Measurements from ENCODE around the gene MRPL40. TPM values are rescaled to one million over a fixed set of nuclear protein-coding genes. Genes with fewer than 3 reads are reported as not detected.
"Not testable (repeated sequence)": the region's sequence is repeated elsewhere in the genome, so short reads cannot be mapped to it uniquely, and the experiment has no call there.

The MRPL40 gene
- total RNA-seq, 1 donor from 2014 or later, result 34.8 TPM

DNA sequence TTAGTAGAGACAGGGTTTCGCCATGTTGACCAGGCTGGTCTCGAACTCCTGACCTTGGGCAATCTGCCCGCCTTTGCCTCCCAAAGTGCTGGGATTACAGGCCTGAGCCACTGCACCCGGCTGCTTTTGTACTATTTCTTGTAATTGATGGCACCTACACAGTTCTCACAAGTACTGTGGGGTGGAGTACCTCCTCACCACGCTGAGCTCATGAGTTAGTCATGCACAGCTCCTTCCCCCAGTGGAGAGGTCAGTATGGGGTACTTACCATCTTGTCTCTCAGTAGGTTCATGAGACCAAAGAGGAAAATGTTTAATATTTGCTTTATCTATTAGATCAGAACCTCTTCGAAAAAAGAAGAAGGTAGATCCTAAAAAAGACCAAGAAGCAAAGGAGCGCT is 2.1 kb downstream of the MRPL40 start:
- Mint-ChIP-seq H3K27me3 (ENCODE audit: low read depth) (no peaks in the 10 kb centered on the region), H3K36me3 (ENCODE audit: low read depth) (peaks cover 48% of the 10 kb centered on the region), H3K9me3 (no peaks in the 10 kb centered on the region), H3K4me3 (ENCODE audit: low read depth) (peak overlapping the region; percentile 49), H3K27ac (peak overlapping the region; percentile 1), H3K4me1 (ENCODE audit: low read depth) (peaks cover 25% of the 10 kb centered on the region)
- intact Hi-C loops (cut with micrococcal nuclease), result loop anchor here (5.0 kb wide), 1 partner anchor 142 kb away; the partner anchor contains the start of gene CLTCL1
- no peak for DNase-seq (ENCODE audit: low spot score)

DNA sequence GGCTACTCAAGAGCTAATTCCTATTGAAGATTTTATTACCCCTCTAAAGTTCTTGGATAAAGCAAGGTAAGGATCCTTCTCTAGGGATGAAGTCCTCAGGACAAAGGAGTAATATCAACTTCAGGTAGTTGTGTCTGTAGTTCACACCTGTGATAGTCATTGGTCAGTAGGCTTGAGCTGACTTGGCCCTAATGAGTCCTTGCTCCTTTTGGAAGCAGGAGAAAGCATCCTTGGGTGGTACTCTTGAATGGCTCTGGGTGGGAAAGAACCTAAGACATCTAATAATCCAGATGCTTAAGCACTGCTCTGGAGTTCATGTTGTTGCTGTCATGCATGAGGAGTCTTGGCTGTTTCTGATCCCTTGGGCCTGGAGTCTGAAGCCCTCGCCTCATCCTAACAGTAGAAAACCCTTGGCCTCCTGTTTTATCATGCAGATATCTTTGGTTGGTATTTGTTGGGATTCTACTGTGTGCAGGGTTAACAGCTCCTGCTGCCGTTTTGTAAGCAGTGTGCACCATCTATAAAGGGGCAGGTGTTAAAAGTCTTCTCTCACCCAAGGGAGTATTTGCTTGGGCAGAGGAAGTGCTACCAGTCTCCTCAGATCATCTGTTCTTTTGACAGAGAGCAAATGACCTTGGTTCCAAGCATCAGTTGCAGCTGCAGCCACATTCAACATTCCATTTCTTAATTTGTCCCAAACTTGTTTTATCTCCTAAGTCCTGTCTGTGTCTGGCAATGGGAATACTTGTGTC is 2.7 kb downstream of the MRPL40 start:
- no peaks in the 10 kb centered on the region for H3K9me3 Mint-ChIP-seq
- no peak overlapping the region for H3K4me3 Mint-ChIP-seq (ENCODE audit: low read depth)
- DNase-seq (ENCODE audit: low spot score), result no peak
- H3K27me3 Mint-ChIP-seq (ENCODE audit: low read depth), result no peaks in the 10 kb centered on the region
- H3K27ac Mint-ChIP-seq, result no peak overlapping the region
- peaks cover 42% of the 10 kb centered on the region for H3K36me3 Mint-ChIP-seq (ENCODE audit: low read depth)
- intact Hi-C loops (cut with micrococcal nuclease), result loop anchor here (5.0 kb wide), 1 partner anchor 143 kb away; the partner anchor contains the start of gene CLTCL1
- H3K4me1 Mint-ChIP-seq (ENCODE audit: low read depth), result peaks cover 19% of the 10 kb centered on the region

DNA sequence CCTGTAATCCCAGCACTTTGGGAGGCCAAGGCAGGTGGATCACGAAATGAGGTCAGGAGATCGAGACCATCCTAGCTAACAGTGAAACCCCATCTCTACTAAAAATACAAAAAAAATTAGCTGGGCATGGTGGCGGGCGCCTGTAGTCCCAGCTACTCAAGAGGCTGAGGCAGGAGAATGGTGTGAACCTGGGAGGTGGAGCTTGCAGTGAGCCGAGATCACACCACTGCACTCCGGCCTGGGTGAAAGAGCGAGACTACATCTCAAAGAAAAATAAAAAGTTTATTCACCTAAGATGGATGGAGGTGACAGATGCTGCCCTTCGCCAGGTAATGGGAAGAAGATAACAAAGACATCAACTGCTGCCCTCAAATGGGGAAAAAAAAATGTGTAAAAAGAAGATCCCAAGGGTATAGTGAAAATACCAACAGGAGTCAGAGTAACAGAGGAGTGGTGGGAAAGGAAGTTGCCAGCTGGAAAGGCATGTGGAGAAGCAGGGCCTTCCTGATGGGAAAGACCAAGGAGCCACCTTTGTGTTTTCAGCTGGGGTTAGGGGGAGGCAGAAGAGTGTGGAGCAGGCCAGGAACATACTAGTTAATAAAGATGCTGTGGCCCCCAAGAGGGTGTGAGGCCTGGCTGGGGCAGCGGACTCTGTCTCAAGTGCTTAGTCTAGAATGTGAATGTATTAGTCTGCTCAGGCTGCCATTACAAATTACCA is 4.3 kb downstream of the MRPL40 start:
- H3K4me3 Mint-ChIP-seq (ENCODE audit: low read depth); H3K27me3 Mint-ChIP-seq (ENCODE audit: low read depth); intact Hi-C loops (cut with micrococcal nuclease); H3K27ac Mint-ChIP-seq; H3K9me3 Mint-ChIP-seq; DNase-seq (ENCODE audit: low spot score): not testable (repeated sequence)
- peaks cover 14% of the 10 kb centered on the region for H3K4me1 Mint-ChIP-seq (ENCODE audit: low read depth)
- peaks cover 45% of the 10 kb centered on the region for H3K36me3 Mint-ChIP-seq (ENCODE audit: low read depth)

DNA sequence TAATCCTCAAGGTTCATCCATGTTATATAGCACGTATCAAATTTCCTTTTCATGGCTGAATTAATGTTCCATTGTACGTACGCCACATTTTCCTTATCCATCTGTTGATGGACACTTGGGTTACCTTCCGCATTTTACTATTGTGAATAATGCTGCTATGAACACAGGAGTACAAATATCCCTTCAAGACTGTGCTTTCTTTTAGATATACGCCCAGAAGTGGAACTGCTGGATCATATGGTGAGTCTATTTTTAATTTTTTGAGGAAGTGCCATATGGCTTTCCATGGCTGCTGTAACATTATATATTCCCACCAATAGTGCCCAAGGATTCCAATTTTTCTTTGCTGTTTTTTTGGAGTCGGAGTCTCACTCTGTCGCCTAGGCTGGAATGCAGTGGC is 6.0 kb downstream of the MRPL40 start:
- Mint-ChIP-seq H3K4me1 (ENCODE audit: low read depth) (peaks cover 11% of the 10 kb centered on the region), H3K27ac (peak overlapping the region; percentile 15), H3K36me3 (ENCODE audit: low read depth) (peaks cover 53% of the 10 kb centered on the region), H3K9me3 (no peaks in the 10 kb centered on the region), H3K27me3 (ENCODE audit: low read depth) (no peaks in the 10 kb centered on the region), H3K4me3 (ENCODE audit: low read depth) (no peak overlapping the region)
- DNase-seq (ENCODE audit: low spot score), result no peak
- intact Hi-C loops (cut with micrococcal nuclease), result no loop called here

DNA sequence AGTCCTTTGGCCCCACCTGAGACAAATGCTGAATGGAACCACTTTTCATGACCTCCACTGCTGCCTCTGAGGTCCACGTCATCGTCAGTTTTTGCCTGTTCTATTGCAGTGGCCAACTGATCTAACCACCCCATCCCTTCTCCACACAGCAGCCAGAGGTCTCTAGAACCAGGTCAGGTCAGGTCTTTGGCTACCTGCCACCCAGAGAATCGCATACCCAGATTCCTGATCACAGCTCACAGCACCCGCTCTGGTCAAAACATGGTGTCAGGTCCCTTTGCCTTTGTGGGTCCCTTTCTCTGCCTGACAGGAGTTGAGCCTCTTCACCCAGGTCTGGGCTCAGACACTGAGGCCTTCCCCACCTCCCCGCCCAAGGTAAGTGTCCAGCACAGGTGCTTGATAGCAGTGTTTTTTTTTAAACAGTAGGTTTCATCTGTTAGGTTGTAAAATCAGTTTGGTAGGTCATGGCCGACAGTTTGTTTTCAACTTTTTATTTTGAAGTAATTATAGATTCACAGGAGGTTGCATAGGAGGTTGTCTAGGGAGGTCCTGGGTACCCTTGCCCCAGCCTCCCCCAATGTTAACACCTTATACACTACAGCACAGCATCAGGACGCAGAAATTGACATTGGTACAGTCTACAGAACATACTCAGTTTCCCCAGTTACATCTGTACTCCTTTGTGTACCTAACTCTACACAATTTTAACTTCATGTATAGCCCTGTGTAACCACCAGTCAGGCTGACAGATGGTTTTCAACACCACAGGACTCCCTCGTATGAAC is 8.3 kb downstream of the MRPL40 start:
- Mint-ChIP-seq H3K9me3 (no peaks in the 10 kb centered on the region), H3K27me3 (ENCODE audit: low read depth) (no peaks in the 10 kb centered on the region), H3K27ac (peak overlapping the region; percentile 38), H3K4me1 (ENCODE audit: low read depth) (peaks cover 13% of the 10 kb centered on the region), H3K4me3 (ENCODE audit: low read depth) (no peak overlapping the region), H3K36me3 (ENCODE audit: low read depth) (peaks cover 54% of the 10 kb centered on the region)
- intact Hi-C loops (cut with micrococcal nuclease), result no loop called here
- DNase-seq (ENCODE audit: low spot score), result no peak

DNA sequence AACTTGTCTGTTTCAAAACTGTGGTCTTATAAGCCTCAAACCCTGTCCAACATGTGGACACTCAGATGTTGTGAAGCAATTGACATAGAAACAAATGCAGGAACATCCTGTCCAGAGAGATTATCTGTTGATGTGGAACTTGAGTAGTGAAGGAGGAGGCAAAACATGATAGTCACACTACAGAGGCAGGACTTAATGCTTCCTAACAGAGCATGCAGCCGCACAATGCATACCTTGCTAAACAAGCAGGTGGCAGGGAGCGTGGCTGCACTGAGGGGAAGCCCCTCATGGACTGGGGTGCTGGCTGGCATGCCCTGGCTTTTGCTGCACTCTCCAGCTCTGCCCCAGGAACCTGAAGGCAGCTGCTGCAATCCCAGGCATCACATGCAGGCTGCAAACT is 9.8 kb downstream of the MRPL40 start:
- Mint-ChIP-seq H3K36me3 (ENCODE audit: low read depth) (peaks cover 58% of the 10 kb centered on the region), H3K9me3 (no peaks in the 10 kb centered on the region), H3K4me3 (ENCODE audit: low read depth) (no peak overlapping the region), H3K4me1 (ENCODE audit: low read depth) (peaks cover 23% of the 10 kb centered on the region), H3K27ac (no peak overlapping the region), H3K27me3 (ENCODE audit: low read depth) (no peaks in the 10 kb centered on the region)
- intact Hi-C loops (cut with micrococcal nuclease), result no loop called here
- DNase-seq (ENCODE audit: low spot score), result no peak

DNA sequence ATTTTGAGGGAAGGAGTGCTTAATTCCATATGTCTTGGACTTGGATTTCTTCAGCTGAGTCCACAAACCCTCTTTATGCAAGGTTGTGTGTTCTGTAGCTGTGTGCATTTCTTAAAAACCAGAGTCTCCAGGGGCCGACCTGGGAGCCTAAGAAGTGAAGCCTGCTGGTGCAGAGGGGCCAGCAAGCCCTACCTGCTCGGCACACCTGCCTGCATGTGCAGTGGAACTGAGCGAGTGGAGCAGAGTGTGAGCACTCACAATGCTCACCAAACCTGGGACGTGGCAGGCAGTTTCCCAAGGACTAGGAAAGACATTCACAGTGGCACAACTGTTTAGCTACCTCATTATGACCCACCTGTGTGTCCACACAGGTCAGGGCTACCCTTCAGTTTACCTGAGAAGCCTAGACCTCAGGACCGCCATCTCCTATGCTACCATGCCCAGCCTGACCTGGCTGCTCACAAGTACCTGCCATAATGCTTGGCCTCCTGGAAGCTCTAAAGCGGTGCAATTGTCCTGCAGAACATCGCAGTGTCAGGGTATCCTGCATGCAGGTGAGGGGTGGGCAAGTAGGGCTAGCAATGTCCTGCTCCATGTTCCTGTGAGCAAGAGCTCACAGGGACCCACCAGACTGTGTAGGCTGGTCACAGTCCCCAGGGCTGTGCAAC is 11.3 kb downstream of the MRPL40 start:
- Mint-ChIP-seq H3K9me3 (no peaks in the 10 kb centered on the region), H3K36me3 (ENCODE audit: low read depth) (peaks cover 55% of the 10 kb centered on the region), H3K4me1 (ENCODE audit: low read depth) (peaks cover 23% of the 10 kb centered on the region), H3K27me3 (ENCODE audit: low read depth) (no peaks in the 10 kb centered on the region), H3K27ac (no peak overlapping the region), H3K4me3 (ENCODE audit: low read depth) (no peak overlapping the region)
- intact Hi-C loops (cut with micrococcal nuclease), result no loop called here
- no peak for DNase-seq (ENCODE audit: low spot score)

DNA sequence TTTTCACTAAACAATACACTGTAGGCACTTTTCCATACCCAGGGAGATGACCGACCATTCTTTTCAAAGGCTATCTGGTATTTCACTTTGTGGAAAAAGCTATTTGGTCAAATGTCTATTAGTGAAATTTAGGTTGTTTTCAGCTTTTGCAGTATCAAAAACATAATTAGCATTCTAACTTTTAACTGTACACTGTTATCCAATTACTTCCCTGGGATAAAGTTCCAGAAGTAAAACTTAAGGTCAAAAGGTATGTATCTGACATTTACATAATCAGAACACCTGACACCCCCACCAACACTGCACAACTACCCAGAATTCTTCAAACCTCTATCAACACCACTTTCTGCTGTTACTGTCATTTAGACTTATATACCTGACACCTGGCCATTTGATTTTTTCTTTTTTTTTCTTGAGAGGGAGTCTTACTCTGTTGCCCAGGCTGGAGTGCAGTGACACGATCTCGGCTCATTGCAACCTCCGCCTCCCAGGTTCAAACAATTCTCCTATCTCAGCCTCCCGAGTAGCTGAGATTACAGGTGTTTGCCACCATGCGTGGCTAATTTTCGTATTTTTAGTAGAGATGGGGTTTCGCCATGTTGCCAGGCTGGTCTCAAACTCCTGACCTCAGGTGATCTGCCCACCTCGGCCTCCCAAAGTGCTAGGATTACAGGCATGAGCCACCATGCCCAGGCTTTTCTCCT is 13.1 kb downstream of the MRPL40 start:
- peak overlapping the region; percentile 38 for H3K4me3 Mint-ChIP-seq (ENCODE audit: low read depth)
- H3K4me1 Mint-ChIP-seq (ENCODE audit: low read depth), result peaks cover 33% of the 10 kb centered on the region
- H3K27me3 Mint-ChIP-seq (ENCODE audit: low read depth); H3K9me3 Mint-ChIP-seq; DNase-seq (ENCODE audit: low spot score); intact Hi-C loops (cut with micrococcal nuclease): not testable (repeated sequence)
- H3K36me3 Mint-ChIP-seq (ENCODE audit: low read depth), result peaks cover 65% of the 10 kb centered on the region
- H3K27ac Mint-ChIP-seq, result peak overlapping the region; percentile 55

DNA sequence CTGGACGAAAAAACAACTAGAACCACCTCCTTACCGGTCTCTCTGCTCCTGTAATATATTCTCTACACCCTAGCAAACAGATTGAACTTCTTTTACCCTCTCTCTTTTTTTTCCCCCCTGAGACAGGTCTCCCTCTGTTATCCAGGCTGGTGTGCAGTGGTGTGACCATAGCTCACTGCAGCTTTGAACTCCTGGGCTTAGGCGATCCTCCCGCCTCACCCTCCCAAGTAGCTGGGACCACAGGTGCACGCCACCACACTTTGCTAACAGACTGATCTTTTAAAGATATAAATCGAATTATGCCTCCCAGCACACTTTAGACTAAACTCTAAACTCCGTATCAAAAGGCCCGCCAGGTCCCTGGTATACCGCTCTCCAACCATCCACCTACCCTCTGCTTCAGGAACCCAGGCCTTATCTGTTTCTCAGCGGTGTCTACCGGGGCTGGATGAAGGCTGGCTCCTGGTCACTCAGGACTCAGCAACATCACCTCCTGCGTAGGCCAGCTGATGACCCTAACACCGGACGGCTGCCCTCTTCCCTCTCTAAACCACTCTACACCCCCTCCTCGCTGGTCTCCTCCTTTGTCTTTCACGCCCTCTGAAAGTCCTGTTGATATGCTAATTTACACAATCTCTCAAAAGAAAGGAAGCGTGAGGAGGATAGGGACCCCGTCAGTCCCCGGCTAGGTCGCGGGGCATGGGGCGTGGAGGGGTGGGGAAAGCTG is 14.4 kb downstream of the MRPL40 start:
- intact Hi-C loops (cut with micrococcal nuclease), result loop anchor here (1.0 to 2.0 kb wide), 2 partner anchors 14 to 33 kb away; partner anchors contain the start of genes CDC45, MRPL40 and UFD1
- H3K4me1 Mint-ChIP-seq (ENCODE audit: low read depth), result peaks cover 33% of the 10 kb centered on the region
- peaks cover 66% of the 10 kb centered on the region for H3K36me3 Mint-ChIP-seq (ENCODE audit: low read depth)
- no peak for DNase-seq (ENCODE audit: low spot score)
- H3K27ac Mint-ChIP-seq, result peak overlapping the region; percentile 85
- H3K4me3 Mint-ChIP-seq (ENCODE audit: low read depth), result peak overlapping the region; percentile 99
- no peaks in the 10 kb centered on the region for H3K27me3 Mint-ChIP-seq (ENCODE audit: low read depth)
- no peaks in the 10 kb centered on the region for H3K9me3 Mint-ChIP-seq

DNA sequence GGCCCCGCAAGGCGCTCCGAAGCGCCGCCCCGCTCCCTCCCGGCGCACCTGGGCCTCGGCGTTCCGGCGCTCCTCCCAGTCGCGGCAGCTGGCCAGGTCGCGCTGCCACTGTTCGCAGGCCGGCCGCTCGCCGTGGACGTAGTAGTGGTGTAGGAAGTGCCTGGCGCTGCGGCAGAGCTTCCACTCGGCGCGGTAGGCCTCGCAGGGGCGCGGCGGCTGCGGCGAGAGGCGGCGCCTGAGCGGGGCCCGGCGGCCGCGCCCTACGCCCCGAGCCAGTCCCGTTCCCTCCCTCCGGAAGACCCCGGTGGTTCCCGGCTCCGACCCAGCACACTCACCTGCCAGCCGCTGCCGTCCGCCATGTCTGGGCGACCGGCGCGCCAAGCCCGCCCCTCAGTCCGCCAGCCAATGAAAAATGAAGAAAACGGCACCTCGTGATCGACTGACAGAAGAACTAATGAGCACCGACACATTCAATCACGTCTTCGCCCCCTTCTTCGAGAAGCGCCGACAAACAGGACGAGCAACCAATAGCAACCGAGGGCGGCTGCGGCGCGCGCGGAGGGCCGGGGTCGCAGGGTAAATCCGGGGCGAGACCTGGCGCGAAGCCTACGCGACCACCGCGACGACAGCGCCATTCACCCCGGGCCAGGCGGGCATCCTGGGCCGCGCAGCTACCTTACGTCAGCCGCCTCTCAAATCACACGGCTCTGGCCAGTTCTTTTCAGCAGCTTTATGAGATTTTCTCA is 15.2 kb downstream of the MRPL40 start, which contains the start of gene C22orf39:
Gene C22orf39 (minus strand): TSS at position 382 of the 746 bp plus-strand sequence. CDS start 23 bp downstream, at position 359.
- intact Hi-C loops (cut with micrococcal nuclease), result loop anchor here (1.0 to 2.0 kb wide), 2 partner anchors 15 to 32 kb away; partner anchors contain the start of genes CDC45, MRPL40 and UFD1
- no peaks in the 10 kb centered on the region for H3K9me3 Mint-ChIP-seq
- peak within 1 kb of the TSS; percentile 90 for H3K27ac Mint-ChIP-seq
- H3K4me1 Mint-ChIP-seq (ENCODE audit: low read depth), result peaks cover 33% of the 10 kb centered on the region
- peaks cover 65% of the 10 kb centered on the region for H3K36me3 Mint-ChIP-seq (ENCODE audit: low read depth)
- H3K4me3 Mint-ChIP-seq (ENCODE audit: low read depth), result peak within 1 kb of the TSS; percentile 99
- H3K27me3 Mint-ChIP-seq (ENCODE audit: low read depth), result no peaks in the 10 kb centered on the region
- peak; percentile 90 for DNase-seq (ENCODE audit: low spot score)
